GM18508 (cell line): Measurements from ENCODE around the gene STYXL1.
A peak's percentile ranks its signal among the peaks of the same experiment; 100 is the strongest.
"Not testable (repeated sequence)": the region's sequence is repeated elsewhere in the genome, so short reads cannot be mapped to it uniquely, and the experiment has no call there.

ENCODE experiments used
- ATAC-seq: cut with Tn5 transposase; IDR thresholded peaks from one replicate; pipeline ENCODE4 v1.9.1; 2021; ENCODE audit warnings: moderate number of reproducible peaks; ENCODE audit not compliant: insufficient read depth, unreplicated experiment

The STYXL1 gene, protein sequence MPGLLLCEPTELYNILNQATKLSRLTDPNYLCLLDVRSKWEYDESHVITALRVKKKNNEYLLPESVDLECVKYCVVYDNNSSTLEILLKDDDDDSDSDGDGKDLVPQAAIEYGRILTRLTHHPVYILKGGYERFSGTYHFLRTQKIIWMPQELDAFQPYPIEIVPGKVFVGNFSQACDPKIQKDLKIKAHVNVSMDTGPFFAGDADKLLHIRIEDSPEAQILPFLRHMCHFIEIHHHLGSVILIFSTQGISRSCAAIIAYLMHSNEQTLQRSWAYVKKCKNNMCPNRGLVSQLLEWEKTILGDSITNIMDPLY

DNA sequence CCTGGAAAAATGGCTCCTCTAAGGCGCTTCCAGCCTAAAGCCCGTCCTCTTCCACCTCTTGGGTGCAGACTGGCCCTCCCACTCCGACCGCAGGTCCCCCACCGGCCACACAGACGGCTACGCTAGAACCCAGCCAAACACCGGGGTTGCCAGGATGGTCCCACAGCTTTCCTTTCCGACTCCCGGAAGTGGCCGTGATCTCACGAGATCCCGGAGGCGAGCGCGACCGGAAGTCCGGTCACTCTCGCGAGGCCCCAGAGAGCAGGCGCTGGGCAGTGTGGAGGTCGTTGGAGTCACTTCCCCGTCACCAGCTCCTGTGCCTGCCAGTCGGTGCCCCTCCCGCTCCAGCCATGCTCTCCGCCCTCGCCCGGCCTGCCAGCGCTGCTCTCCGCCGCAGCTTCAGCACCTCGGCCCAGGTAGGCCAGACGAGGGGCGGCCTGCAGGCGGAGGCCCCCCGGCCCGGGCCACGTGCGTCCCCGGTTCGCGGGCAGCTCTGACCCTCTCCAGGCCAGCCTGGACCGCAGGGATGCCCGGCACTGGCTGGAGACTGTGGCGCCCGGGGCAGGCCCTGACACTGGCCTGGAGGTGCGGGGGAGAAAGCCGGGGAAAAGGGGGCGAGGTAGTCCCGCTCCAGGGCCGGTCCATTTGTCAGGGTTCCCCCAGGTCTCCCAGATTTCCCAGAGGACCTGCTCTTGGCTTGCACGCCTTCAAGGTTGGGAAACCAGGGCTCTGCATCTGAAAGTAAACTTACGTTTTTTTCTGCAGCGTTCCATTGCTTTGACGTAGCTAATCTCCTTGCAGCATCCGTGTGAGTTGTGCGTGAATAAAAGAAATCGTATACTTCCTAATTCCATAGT, at the start of gene STYXL1, which contains the start of gene MDH2:
STYXL1 (minus strand) TSS at position 190 of the 857 bp plus-strand sequence. CDS start 17,477 bp downstream, outside the sequence.
MDH2 (plus strand) TSS at position 296 of the 857 bp plus-strand sequence; CDS start at position 351, 55 bp downstream.
- peak; percentile 81 for ATAC-seq

DNA sequence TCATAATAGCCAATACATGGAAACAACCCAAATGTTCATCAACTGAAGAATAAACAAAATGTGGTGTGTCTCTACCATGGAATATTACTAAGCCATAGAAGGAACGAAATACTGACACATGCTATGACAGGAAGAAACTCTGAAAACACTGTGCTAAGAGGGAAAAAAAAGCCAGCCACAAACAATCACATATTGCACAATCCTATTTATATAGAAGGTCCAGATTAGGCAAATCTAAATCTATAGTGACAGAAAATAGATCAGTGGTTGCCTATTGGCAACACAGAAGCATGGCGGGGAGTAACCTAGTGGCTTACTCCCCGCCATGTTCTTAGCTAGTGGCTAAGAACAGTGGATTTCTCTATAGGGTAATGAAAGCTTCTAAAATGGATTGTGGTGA, 48.1 kb upstream of the STYXL1 start:
- no peak for ATAC-seq

DNA sequence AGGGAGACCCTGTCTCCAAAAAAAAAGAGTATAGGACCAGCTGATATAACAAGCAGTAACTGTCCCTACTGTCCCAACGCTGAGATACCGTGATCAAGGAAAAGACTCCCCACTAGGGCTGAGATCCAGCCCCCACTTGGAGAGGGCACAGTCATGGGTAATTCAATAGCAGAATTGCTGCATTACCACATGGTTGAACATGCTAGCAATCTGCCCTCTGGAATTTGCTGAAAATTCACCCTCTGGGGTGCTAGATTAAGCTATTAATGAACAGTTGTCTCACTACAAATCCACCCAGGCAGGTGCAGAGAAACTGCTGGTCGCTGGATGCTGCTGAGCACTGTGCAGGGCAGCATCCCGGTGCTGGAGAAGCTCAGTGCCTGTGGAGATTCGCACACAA, 46.5 kb upstream of the STYXL1 start:
- ATAC-seq, result not testable (repeated sequence)

DNA sequence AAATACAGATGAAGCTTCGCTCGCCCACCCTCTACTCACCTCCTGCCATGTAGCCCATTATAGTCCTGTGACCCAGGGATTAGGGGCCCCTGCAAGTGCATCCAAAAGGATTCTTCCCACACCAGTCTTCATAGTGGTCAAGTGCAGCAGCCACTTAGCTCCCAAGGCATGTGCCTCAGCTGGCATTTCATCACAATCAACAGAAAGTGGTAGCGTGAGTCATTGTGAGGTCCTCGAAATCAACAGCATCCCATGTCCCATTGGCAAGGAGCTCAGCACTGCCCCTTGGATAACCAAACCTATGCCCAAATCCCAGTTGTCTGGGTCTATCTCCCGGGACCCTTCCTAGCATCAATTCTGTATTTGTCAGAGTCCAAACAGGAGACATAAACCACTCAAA, 45.7 kb upstream of the STYXL1 start:
- ATAC-seq, result not testable (repeated sequence)

DNA sequence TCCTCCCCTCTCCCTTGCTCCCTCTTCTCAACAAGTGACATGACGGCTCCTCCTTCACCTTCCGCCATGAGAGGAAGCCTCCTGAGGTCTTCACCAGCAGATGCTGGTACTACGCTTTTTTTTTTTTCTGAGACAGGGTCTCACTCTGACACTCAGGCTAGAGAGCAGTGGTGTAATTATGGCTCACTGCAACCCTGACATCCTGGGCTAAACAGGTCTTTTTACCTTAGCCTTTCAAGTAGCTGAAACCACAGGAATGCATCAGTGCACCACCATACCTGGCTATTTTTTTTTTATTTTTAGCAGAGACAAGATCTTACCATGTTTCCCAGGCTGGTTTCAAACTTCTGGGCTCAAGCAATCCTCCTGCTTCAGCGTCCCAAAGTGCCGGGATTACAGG, 43.7 kb upstream of the STYXL1 start:
- no peak for ATAC-seq

DNA sequence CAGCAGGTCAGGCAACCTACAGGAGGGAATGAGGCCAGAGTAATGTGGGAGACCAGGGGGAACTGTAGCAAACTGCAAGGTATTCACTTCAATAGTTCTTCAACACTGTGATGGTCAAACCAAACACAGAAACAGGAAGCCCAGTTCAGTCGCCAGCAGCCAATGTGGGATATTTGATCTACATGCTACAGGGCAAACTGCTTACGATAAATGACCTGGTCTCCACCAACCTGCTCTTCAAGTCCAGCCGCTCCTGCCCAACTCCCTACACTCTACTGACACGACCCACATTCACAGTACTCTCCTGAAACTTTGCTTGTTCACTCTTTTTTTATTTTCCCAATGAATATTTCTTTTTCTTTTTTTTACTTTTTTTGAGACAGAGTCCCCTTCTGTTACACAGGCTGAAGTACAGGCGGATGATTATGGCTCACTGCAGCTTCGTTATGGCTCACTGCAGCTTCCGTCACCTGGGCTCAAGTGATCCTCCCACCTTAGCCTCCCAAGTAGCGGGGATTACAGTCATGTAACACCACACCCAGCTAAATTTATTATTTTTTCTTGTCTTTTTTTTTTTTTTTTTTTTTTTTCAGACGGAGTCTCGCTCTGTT, 42.2 kb upstream of the STYXL1 start:
- no peak for ATAC-seq

DNA sequence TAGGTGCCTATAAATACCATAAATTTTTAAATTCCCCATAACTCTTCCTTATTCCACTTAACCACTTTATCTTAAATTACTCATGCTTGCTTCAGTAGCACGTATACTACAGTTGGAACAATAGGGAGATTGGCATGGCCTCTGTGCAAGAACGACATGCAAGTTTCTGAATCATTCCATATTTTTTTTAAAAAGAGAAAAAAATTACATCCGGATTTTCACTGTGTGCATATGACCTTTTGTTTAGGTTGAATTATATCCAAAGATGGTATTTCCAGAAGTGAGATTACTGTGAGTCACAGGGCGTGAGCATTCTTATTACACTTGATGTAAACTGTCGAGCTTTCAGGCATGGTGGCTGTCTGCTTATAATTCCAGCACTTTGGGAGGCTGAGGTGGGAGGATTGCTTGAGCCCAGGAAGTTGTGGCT, 39.6 kb upstream of the STYXL1 start:
- ATAC-seq, result not testable (repeated sequence)

DNA sequence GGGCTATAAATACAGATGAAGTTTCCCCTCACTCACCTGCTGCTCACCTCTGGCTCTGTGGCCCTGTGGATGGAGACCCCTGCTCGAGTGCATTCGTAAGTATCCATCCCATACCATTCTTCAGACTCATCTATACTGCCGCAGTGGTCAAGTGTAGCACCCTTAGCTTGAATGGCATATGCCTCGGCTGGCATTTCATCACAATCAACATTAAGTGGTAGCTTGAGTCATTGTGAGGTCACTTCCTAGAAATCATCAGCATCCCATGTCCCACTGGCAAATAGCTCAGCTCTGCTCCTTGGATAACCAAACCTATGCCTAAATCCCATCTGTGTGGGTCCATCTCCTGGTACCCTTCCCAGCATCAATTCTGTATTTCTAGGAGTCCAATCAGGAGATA, 38.3 kb upstream of the STYXL1 start:
- ATAC-seq, result no peak

DNA sequence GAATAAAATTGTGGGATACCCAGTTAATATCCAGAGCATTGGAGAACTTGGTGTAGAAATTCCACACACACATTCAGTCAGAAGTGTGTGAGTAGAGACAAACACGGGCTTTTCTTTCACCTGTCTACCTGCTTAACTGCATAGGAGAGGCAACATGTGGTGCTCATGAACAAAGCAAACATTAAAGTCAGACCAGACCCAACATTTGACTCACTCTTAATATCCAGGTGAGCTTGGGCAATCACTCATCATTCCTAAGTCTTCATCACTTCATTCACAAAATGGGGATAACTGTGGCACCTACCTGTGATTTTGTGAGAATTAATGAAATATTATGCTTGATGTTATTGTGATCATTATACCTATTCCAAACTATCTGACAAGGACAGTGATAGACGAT, 36.3 kb upstream of the STYXL1 start:
- ATAC-seq, result not testable (repeated sequence)

DNA sequence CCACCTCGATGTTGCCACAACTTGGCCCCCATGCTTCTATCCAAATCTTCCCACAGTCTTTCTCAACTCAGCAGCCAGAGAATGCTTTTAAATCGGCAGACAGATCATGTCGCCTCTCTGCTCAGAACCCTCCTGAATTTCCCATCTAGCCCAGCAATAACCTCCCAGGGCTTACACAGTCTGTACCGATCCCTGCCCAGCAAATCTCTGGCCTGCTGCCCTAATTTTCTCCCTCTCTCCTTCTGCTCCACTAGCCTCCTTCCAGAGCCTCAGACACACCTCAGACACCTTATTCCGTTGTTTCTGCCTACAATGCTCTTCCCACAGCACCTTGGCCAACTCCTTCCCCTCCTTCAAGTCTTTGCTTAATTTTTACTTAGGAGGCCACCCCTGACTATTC, 32.4 kb upstream of the STYXL1 start:
- ATAC-seq, result no peak

DNA sequence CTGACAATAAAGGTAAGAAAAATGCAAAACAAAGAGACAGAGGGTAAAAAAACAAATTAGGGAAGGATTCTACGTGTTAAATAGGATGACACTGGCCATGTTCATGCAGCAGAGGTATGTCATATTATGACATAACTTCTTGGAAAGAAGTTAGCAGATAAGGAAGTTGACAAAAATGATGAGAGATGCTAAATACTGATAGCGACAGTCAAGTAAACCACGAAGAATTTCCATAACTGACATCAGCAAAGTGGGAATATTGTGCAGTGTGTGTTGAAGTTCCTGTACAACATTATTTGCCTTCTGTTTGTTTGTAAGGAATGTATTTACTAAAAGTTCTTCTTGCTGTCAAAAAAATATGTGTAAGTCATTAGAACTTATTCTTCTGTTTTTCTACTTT, 29.6 kb upstream of the STYXL1 start:
- ATAC-seq, result no peak

DNA sequence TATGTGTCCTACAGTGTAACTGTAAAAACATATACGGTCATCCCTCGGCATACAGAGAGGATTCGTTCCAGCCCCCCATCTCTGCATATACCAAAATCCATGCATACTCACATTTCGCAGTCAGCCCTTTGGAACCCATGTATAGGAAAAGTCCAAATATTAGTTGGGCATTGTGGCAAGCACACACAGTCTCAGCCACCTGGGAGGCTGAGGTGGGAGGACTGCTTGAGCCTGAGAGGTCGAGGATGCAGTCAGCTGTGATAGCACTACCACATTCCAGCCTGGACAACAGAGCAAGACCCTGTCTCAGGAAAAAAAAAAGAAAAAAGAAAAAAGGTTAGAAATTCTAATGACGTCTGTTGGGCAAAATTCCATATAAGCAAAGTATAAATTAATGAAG, 29.2 kb upstream of the STYXL1 start:
- ATAC-seq, result no peak

DNA sequence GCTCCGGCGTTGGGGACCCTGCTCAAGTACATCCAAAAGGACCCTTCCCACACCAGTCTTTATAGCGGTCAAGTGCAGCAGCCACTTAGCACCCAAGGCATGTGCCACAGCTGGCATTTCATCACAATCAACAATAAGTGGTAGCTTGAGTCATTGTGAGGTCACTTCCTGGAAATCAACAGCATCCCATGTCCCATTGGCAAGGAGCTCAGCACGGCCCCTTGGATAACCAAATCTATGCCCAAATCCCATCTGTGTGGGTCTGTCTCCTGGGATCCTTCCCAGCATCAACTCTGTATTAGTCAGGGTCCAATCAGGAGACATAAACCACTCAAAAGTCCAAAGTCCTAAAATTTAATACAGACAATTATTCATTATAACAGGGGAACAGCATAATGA, 27.2 kb upstream of the STYXL1 start:
- ATAC-seq, result no peak

DNA sequence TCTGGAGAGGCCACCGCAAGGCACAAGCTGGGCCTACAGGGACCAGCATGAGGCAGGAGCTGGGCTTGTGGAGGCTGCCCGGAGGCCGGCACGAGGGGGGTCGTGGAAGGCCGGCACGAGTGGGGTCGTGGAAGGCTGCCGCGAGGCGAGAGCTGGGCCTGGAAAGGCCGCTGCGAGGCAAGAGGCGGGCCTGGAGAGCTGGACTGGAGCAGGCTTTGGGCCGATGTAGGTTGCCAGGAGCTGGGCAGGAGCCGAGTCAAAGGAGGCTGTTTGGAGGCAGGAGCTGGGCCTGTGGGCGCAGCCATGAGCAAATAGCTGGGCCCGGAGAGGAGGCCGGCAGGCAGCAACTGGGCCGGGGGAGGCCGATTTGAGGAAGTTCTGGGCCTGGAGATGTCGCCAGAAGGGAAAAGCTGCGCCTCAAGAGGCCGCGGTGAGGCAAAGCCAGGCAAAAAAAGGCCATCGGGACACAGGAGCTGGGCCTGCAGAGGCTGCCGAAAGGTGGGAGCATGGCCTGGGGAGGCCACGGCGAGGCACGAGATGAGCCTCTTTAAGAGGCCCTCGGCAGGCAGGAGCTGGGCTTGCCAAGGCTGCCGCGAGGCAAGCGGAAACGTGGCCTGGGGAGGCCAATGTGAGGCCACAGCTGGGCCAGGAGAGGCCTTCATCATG, 26.6 kb upstream of the STYXL1 start:
- ATAC-seq, result no peak

DNA sequence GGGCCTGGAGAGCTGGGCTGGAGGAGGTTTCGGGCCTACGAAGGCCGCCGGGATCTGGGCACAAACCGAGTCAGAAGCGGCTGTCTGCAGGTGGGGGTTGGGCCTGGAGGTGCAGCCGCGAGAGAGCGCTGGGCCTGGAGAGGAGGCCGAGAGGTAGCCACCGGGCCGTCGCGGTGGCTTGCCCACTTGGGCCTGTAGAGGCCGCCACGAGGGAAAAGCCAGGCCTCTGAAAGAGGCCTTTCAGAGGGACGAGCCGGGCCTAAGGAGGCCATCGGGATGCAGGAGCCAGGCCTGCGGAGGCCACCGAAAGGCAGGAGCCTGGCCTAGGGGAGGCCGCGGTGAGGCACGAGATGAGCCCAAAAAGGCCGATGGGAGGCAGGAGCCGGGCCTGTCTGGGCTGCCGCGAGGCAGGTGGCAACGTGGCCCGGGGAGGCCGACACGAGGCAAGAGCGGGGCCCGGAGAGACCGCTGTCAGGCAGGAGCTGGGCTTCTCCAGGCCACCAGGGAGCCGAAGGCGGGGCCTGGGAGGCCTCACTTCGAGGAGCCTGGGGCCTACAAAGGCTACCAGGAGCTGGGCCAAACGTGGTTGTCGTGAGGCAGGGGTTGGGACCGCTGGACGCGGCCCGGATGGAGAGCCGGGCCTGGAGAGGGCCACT, 25.7 kb upstream of the STYXL1 start:
- no peak for ATAC-seq

DNA sequence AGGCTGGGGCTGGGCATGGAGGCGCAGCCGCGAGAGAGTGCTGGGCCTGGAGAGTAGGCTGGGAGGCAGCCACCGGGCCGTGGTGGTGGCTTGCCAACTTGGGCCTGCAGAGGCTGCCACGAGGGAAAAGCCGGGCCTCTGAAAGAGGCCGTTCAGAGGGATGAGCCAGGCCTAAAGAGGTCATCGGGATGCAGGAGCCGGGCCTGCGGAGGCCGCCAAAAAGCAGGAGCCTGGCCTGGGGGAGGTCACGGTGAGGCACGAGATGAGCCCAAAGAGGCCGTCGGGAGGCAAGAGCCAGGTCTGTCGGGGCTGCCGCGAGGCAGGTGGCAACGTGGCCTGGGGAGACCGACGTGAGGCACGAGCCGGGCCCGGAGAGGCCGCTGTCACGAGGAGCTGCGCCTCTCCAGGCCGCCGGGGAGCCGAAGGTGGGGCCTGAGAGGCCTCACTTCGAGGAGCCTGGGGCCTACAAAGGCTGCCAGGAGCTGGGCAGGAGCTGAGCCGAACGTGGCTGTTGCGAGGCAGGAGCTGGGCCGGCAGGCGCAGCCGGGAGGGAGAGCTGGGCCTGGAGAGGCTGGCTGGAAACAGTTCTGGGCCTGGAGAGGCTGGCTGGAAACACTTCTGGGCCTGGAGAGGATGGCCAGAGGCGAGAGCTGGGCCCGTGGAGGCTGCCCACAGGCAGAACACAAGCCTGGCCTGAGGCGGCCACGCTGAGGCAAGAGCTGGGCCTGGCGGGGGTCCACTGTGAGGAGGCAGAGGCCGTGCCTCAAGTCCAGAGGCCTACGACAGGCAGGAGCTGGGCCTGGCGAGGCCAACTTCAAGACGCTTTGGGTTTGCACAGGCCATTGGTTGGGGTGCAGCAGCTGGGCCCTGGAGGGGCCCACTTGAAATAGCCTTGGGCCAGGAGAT, 24.7 kb upstream of the STYXL1 start:
- no peak for ATAC-seq

DNA sequence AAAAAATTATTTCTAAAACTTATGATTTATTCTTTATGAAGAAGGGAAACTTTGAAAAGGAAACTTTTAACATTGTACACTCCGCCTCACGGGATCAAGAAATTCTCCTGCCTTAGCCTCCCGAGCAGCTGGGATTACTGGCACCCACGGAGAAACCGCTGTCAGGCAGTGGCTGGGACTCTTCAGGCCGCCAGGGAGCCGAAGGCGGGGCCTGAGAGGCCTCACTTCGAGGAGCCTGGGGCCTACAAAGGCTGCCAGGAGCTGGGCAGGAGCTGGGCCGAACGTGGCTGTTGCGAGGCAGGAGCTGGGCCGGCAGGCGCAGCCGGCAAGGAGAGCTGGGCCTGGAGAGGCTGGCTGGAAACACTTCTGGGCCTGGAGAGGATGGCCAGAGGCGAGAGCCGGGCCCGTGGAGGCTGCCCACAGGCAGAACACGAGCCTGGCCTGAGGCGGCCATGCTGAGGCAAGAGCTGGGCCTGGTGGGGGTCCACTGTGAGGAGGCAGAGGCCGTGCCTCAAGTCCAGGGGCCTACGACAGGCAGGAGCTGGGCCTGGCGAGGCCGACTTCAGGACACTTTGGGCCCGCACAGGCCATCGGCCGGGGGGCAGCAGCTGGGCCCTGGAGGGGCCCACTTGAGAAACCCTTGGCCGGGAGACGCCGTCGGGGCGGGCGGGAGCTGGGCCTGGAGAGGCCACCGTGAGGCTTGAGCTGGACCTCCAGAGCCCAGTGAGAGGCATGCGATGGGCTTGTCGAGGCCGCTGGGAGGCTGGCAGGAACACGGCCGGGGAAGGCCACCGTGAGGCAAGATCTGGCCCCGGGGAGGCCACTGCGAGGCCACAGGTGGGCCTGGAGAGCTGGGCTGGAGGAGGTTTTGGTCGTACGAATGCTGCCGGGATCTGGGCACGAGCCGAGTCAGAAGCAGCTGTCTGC, 23.8 kb upstream of the STYXL1 start:
- ATAC-seq, result no peak

DNA sequence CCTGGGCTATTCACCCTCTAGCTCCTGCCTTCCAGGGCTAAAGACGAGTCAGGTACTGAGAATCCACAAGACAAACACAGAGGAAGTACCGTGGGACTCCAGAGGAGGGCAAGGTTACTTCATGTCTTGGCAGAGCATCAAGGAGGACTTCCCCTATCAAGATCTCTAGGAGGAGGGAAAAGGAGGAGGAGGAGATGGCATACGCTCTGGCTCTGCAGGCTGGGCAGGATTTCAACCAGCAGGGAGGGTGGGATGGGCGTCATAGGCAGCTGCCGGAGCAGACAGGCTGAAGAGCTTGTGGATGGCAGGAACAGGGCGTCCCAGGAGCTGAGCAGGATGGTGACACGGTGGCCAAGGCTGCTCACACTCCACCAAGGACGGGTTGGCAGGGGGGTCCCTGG, 21.4 kb upstream of the STYXL1 start:
- no peak for ATAC-seq
